NCI-H345 treated with DMSO at 0.1 percent for 48 hours (cell line): Measurements from ENCODE around the gene ENAH.

Experiments
- DNase-seq: peaks from one replicate; lab custom pipeline; 2025; ENCODE audit not compliant: unreplicated experiment; lab: John Stamatoyannopoulos, UW

ENAH gene

DNA sequence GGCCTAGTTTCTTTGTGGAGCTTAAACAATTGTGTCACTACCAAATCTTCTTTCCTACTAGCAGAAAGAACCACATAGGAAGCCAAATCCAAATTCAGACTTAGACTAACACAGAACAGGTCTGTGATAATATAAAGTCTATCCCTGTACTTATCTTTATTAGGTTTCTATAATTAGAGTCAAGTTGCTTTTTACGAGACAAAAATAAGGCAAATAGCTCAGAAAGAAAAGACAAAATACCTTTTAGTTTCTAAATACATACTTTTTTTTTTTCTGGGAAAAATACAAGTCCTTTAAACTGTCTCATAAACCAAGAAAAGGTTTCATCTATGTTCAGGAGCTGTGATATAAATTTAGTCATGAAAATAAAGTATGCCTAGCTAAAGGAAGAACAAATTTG is 146.2 kb downstream of the ENAH start:
- no peak for DNase-seq

DNA sequence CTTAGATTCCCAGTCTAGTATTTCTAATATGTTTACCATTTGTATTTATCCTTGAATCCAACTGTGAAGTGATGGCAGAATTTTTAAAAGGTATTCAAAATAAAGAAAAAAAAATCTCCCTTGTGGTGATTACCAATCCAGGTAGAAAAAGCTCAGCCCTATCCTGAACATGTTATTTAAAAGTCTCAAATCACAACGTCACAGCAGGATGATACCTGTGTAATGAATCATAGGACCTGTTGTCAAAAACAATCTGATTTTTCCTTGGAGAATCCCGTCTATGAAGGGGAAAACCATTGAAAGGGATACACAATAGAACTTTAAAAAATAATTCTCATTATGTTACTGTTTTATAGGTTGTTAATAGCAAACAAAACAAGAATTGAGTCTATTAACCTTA is 148.1 kb downstream of the ENAH start:
- DNase-seq = no peak

DNA sequence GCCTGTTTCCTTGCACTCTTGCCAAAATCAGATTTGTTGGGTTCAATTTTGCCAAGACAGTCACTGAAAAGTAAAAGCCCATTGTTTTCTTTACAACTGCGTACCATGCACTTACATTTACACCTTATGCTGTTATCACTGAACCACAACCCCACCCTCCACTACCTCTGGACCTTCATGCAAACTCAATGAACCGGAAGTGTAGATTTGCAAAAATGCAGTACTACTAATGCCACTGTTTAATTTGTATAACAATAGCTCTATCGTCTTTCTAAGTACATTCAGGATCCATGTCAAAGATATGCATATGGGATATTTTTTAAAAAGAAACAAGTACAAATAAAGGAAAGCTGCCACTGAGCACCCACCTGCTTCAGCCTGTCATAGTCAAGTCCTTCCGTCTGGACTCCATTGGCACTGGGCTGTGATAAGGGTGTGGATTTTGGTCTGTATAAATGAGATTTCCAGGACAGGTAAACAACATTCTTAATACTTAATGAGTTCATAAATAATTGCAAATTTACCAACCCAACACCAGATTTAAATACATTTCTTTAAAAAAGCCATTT is 152.2 kb downstream of the ENAH start:
- no peak for DNase-seq

DNA sequence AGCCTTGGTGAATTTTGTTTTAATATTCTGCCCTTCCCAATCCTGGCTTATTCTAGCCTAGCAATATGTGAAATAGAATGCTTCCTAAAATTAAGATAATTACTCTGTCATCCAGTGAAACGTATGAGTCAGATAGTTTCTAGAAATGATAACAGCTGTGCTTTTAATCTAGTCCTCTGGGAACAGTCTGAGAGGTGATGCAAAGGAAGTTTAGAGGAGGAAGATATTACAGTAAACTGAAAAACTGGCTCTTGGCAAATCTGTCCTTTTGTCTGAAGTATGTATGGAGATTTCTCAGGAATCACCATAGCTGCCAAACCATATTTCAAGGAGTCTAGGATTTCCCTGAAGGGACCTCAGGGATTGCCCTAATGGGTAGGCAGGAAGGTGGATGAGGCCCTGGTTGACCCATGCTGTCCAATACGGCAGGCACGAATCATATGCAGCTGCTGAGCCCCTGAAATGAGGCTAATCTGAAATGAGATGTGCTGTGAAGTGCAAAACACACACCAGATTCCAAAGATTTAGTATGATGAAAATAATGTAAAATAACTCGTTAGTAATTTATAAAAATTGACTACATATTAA is 154.3 kb downstream of the ENAH start:
- no peak for DNase-seq

DNA sequence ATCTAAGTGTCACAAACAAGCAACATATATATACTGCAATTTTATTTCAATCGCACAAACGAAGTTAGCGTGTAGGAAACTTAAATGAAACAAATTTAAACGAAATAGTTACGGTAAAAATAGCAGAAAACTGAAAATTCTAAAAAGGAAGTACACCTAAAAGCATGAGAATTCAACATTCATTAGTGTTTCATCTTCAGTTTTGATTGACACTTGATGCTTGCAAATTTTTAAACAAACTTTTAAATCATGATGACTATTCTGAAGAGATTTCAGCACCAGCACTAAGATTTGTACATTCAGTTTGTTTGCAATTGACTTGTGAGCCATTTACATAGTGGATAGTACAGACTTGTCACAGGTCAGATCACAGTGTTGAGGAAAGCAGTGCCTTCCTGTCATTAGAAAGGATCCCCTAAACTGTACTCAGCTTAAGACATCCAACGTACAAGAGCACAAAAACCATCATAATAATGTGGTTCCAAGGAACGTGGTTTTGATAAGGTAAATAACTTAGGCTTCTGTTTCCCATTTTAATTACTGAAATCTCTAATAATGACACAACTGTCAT is 158.0 kb downstream of the ENAH start:
- DNase-seq = no peak

DNA sequence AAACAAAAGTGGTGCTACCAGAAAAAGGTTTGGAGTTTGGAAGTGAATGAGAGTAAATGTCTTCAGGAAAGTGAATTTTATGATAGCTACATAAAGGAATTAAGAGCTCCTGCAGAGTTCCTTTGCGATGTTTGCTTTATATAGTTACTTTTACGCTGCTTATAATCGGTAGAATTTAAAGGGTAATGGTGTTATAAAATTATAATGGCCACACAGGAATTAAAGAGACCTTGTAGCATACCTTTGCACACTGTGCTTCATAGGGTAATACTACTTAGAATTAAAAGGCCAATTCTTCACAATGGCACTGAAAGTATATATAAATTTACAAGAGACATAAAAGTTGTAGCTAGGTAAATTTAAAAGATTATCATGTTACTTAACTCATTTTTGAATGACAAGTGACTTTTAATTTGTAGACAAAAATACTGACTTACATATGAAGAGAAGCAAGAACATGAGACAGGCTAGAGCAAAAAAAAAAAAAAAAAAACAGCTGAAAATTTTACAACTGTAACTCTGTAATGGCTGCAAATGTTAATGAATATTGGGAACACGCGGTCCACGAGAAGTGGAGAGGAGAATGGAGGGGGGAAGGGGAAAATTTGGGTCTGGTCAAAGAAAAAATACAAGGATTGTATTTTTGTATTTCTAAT is 159.2 kb downstream of the ENAH start:
- no peak for DNase-seq

DNA sequence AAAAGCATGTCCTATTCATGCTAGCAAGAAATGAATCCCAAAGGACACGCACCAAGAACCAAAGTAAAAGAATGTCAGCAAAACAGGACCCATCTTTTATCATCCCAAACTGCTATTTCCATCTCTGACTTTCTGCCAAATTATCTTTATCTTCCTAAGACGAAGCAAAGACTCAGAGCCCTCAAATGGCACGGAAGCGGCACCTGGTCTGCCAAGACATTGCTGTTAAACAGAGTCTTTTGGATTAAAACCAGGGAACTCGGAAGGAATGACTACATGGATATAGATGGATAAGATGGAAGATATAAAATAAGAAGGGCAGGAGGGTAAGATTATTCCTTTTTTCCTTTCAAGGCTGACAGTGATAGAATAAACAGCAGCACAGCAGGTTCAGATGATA is 164.2 kb downstream of the ENAH start:
- DNase-seq = no peak

DNA sequence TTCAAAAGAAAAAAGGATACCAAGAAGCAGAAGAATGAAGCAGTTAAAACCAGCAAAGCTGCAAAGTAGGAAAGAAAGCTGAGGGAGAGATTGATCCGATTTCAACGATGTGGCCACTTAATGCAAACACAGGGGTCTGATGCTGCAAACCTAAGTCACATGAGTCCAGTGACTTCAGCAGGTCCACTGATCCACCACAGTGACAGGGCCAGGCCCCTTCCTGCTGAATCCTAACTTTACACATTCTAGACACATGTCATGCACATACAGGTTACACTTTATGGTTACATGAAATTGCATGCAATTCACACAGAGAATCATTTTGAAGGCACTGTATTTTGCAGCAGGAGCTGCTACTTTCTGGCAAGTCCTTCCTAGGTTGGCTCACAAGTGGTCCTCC is 166.1 kb downstream of the ENAH start:
- no peak for DNase-seq

DNA sequence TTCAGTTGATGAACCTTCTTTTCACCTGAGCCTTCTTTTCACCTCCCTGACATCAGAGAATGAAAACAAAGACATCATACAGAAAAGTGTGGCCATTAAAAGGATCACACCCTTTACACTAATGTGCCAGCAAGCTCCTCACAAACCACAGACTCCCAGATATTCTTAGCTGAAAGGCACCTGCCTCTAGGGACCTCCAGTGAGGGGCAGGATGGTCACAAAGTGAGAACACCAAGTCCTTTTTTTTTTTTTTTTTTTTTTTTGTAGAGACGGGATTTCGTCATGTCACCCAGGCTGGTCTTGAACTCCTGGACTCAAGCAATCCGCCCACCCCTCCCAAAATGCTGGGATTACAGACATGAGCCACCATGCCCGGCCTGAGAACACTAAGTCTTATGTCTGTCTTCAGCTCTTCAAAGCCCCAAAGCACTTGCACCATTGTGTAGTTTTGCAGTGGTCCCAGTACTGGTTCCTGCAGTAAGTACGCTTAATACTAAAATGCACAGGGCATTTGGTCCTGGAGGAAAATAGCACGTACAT is 166.9 kb downstream of the ENAH start:
- no peak for DNase-seq

DNA sequence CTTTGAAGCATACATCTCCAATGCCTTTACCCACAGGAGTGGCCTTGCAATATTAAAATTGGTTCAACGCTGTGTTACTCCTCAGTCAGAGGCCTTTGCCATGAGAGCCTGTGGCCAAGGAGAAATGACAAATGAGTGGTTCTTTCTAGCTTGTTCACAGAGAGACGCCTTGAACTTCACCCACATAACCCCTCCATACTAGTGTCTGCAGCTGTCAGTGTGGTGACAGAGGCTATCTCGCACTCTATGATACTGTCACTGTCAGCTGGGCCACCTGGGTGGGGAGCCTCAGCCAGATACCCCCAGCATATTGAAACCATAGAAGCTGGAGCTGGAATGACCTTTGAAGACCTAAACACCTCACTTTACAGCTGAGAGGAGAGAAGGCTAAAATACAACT is 167.7 kb downstream of the ENAH start:
- DNase-seq = no peak

DNA sequence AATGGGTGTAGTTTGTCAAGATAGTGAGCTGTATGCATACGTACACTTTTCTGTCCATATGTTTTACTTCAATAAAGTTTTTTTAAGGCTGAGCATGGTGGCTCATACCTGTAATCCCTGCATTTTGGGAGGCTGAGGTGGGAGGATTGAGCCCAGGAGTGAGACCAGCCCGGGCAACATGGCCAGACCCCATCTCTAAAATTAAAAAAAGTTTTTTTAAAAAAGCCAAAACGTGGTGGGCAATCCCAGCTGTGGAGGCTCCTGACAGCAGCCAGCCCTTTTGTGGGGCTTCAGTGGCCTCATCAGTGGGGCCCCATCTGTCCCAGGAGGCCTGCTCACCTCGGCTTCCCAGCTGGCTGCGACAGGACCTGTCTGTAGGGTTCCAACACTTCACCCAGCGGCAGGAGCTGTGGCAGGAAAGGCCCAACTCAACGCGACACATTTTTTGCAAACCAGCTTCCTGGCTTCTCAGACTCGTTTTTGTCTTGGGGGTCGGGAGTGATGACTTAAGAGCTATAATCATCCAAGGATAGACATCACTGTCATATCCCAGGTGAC is 168.2 kb downstream of the ENAH start:
- no peak for DNase-seq

DNA sequence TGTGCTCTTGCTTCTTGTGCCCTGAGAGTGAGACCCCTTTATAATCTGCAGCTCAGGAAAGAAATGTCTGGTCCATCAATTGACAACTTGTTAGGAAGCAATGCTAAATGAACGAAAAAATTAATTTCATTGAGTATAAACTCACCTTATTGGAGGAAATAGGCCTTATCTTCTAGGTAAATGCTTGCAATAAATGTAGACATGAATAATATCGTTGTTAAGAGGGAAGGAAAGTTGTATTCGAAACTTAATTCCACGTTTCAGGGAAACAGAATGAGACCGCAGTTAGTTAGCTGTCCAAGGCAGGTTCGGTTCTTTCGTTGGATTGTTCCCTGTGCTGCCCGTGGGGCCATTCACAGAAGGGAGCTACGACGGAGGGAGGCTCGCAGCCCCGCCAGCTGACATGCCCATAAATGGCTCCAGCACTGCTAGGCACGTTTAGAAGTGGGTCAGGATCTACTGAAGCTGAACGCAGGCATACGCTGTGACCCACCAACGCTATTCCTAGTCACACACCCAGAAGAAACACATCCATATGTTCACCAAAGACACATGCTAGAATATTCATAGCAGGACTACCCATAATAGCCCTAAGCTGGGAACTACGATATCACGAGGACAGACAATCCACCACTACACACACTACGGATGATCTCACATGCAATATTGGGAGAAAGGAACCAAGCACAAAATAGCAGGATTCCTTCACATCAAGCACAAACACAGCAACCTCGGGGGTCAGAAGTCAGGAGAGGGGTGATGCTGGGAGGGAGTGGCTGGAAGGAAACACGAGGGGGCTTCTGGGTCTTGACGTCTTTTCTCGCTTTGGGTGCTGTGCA is 168.9 kb downstream of the ENAH start:
- no peak for DNase-seq

DNA sequence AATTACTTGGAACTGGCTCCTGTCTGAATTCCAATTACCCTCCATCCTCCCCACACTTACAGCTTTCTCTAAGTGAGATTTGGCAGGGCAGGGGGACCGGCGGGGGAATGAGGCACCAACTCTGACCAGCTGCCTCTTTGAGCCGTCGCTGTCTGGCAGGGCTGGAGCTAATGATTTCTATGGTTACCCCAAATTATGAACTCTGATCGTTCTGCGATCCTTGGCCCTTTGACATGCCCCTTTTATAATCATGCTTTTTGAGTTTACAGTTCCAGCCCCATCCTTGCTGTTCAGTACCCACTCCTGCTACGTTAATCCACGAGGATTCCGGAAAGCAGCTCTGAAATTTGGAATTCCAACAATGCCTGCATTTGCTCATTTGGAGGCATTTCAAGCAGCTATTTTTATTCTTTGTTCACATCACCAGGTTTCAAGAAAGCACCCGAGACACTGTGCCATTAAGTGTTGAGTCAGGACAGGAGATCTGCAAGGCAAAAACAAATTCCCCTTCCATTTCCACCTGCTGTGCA is 170.4 kb downstream of the ENAH start:
- DNase-seq = no peak

DNA sequence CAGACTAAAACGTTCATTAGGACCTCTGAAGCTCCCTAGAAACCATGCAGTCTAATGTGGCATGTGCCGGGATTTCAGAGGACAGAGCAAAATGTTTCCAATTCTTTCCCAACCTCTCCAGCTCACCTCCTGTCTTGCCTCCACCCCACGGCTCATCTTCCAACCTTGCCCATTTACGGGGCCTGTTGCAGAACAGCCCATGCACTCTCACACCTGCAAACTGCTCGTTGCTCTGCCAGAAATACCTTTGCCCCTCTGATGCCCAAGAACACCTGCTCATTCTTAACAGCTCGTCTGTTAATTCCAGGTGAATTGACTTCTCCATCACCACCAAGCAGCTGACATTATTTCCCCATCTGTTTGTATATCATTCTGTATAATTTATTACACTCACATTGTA is 171.2 kb downstream of the ENAH start:
- no peak for DNase-seq

DNA sequence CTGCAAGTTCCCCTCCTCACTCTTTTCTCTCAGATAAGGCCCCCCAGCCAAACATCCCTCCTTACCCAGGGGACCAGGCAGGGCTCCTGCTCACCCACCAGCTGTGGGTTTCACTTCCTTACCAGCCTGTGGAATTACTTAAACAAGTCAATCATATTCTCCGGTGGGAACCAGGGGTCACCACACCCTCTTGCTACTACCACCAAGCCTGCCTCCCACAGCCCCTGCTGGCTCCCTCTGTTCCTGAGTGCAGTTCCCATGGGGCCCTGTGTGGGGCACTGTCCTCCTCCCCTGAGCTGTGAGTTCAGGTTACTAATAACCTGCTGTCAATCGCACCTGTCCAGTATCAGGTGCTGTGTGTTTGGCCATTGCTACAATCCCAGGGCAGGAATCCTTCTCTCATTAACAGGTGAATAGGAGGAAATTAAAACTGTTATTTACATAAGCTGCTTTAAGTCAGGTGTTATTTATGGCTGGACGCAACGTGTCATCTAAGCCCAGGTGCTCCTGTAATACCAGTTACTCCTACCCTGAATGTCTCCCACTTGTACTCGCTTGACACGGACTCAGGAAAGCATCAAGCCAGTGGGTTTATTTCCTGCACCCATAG is 172.0 kb downstream of the ENAH start:
- DNase-seq = peak; percentile 43

DNA sequence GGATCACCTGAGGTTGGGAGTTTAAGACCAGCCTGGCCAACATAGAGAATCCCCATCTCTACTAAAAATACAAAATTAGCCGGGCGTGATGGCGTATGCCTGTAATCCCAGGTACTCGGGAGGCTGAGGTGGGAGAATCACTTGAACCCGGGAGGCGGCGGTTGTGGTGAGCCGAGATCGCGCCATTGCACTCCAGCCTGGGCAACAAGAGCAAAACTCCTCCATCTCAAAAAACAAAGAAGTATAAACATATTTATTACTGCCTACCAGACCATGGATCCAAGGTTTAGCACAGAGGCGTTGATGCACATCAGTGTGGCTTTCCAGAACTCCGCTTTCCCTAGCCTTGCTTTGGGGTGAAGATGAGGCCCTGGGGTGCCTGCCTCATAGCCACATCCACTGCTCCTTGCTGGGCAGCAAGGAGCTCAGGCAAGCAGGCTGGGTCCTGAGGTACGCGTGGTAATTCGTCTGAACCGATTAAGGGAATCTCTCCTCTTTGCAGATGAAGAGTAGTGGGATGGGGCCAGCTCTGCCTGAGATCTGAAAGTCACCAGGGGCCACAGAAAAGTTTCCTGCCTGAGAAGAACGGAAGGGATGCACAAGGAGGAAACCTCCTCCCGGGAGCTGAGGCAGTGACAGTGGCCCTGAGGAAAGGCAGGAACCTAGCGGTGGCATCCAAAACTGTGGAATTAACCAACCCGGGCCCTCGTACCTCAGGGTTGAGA is 172.8 kb downstream of the ENAH start:
- DNase-seq = no peak

DNA sequence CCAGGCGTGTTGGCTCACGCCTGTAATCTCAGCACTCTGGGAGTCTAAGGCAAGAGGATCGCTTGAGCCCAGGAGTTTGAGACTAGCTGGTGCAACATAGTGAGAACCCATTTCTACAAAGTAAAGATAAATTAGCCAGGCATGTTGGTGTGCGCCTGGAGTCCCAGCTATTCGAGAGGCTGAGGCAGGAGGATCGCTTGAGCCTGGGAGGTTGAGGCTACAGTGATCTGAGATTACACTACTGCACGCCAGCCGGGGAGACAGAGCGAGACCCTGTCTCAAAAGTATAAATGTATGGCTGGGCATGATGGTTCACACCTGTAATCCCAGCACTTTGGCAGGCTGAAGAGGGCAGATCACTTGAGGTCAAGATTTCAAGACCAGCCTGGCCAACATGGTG is 173.6 kb downstream of the ENAH start:
- no peak for DNase-seq

DNA sequence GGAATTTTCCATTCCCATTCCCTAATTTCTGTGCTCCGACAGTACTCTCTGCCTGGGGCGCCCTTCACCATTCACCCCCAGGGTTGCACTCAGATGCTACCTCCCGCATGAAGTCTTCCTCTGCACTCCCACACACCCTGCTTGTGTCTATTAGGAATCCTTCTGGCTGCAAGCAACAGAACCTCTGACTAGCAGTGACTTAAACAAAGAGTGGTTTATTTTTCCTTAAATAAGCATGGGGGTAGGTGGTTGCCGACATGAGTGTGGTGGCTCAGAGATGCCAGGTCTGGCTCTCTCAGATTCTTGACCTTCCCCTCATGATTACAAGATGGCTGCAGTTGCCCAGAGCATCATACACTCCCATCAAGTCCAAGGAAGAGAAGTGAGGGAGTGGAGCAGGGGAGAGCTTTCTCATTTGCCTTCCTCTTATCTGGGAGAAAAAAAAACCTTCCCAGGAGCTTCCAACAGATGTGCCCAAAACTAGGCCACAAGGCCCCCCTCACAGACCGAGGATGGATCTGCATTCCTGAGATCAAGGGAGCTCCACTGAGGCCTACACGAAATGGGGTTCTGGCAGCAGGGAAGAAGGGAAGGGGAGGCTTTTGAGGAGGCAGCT is 175.5 kb downstream of the ENAH start:
- DNase-seq = no peak

DNA sequence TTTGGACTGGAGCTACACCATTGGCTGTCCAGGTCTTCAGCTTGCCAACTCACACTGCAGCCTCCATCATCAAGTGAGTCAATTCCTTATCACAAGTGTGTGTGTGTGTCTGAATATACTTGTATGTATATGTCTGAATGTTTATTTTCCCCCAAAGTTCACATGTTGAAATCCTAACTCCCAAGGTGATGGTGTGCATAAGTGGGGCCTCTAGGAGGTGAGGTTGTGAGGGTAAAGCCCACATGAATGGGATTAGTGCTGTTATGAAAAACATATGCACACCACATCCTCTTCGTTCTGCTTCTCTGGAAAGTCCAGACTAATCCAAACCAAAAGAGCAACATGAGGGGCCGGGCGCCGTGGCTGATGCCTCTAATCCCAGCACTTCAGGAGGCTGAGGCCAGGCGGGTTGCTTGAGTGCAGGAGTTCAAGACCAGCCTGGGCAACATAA is 176.4 kb downstream of the ENAH start:
- no peak for DNase-seq
